Sigmoid colon (tissue), 7 donors: ENCODE measurements around the gene SLC39A11. TPM values are rescaled to one million over a fixed set of nuclear protein-coding genes. Genes with fewer than 3 reads are reported as not detected.

Source experiments
- DNase-seq: peaks from one replicate; pipeline ENCODE4 v3.0.0-alpha.2; 2019
- H3K27ac ChIP-seq, 4 donors: fragments of 200-600 bp; sonication (generic); one replicate each; pipeline ENCODE4 v1.5.1; 2016 to 2019; ENCODE audit warnings: mild to moderate bottlenecking in 1 of 4
- H3K27me3 ChIP-seq, 3 donors: fragments of 200-600 bp; sonication (generic); one replicate each; pipeline ENCODE4 v1.5.1; 2019; ENCODE audit warnings: mild to moderate bottlenecking in 1 of 3
- H3K36me3 ChIP-seq, 4 donors: fragments of 200-600 bp; sonication (generic); one replicate each; pipeline ENCODE4 v1.5.1; 2016 to 2019
- H3K4me1 ChIP-seq, 4 donors: fragments of 200-600 bp; sonication (generic); one replicate each; pipeline ENCODE4 v1.5.1; 2017 to 2019
- H3K4me3 ChIP-seq, 4 donors: fragments of 200-600 bp; sonication (generic); one replicate each; pipeline ENCODE4 v1.5.1; 2017 to 2019; ENCODE audit warnings: mild to moderate bottlenecking in 2 of 4, moderate library complexity in 1 of 4
- H3K9me3 ChIP-seq, 4 donors: fragments of 200-600 bp in 3 of 4; sonication (generic) in 3 of 4; one replicate each; pipeline versions ENCODE4 v1.5.1 to v1.6.1; 2013 to 2019
- EP300 ChIP-seq, 4 donors: sonication (generic); formaldehyde crosslinking; IDR thresholded peaks; one replicate each; pipeline ENCODE4 v1.6.1; 2017; ENCODE audit warnings: antibody characterized with exemption in 4 of 4
- POLR2A ChIP-seq, 2 donors: fragments of 450-650 bp; IDR thresholded peaks; one replicate each; pipeline ENCODE4 v1.6.1; 2016; ENCODE audit warnings: antibody characterized with exemption in 2 of 2, mild to moderate bottlenecking in 2 of 2, moderate library complexity in 2 of 2
- POLR2AphosphoS5 ChIP-seq, 4 donors: sonication (generic); formaldehyde crosslinking; IDR thresholded peaks; one replicate each; pipeline ENCODE4 v1.6.1; 2017; ENCODE audit warnings: antibody characterized with exemption in 4 of 4
- WGBS, 2 donors: extraction: QIAGEN DNeasy Blood & Tissue Kit; methylation state at CpG; one replicate each; pipeline ENCODE4 v1.1.7; 2013; 5-methylcytosine and 5-hydroxymethylcytosine counted together
- intact Hi-C: fragments of 100-400 bp; cut with DNase I; formaldehyde crosslinking; loops from one replicate; pipeline ENCODE4 v1.15.1; 2023
- polyA plus RNA-seq, 3 donors: library from polyadenylated mRNA; stranded (reverse); fragments of 200-250 nt; gene quantifications; one replicate each; pipeline ENCODE4 v1.2.3, GENCODE V29; 2013
- total RNA-seq, 4 donors: library from RNA; depleted of rRNA; stranded (reverse); fragments of >200 nt; gene quantifications; one replicate each; pipeline ENCODE4 v1.1.0, GENCODE V29; 2016
- TF ChIP-seq, protein P1 (sequence below), 4 experiments: fragments of 450-650 bp in 3 of 4; fragments of 200-600 bp in 1 of 4; IDR thresholded peaks; one replicate each; pipeline ENCODE4 v1.5.1; 2016 to 2019; ENCODE audit warnings: antibody characterized with exemption in 4 of 4, mild to moderate bottlenecking in 3 of 4, moderate library complexity in 2 of 4
- donor health status: healthy with polysubstance abuse.
- donor health status: Bipolar disorder and iron deficiency.
- donor health status: healthy.

Gene SLC39A11
- total and polyA plus RNA-seq, 7 donors: 7.6 to 16.4 (median 8.4) TPM

DNA sequence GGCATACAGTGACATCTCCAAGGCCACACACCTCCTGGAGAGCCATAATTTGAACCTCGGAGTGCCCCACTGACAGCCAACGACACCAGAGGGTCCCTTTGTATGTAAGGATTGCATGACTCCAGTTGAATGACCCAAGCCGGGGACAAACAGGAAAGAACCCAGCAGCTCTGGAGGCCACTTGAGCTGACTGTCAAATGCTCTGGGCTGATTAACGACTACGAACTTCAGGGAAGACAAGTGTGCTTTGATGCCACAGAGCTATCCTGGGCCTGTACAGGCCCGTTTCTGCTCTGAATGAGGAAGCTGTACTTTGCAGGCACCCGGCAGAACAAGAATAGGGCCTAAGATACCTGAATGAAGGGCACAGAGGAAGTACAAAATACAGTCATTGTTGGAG is 404.6 kb downstream of the SLC39A11 start:
- intact Hi-C loops: no loop called here
- TF ChIP-seq, protein P1, sequence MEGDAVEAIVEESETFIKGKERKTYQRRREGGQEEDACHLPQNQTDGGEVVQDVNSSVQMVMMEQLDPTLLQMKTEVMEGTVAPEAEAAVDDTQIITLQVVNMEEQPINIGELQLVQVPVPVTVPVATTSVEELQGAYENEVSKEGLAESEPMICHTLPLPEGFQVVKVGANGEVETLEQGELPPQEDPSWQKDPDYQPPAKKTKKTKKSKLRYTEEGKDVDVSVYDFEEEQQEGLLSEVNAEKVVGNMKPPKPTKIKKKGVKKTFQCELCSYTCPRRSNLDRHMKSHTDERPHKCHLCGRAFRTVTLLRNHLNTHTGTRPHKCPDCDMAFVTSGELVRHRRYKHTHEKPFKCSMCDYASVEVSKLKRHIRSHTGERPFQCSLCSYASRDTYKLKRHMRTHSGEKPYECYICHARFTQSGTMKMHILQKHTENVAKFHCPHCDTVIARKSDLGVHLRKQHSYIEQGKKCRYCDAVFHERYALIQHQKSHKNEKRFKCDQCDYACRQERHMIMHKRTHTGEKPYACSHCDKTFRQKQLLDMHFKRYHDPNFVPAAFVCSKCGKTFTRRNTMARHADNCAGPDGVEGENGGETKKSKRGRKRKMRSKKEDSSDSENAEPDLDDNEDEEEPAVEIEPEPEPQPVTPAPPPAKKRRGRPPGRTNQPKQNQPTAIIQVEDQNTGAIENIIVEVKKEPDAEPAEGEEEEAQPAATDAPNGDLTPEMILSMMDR (IDR thresholded peaks at IDR 0.05): no peak
- TF ChIP-seq POLR2A (IDR thresholded peaks at IDR 0.05) (no peak), POLR2AphosphoS5 (IDR thresholded peaks at IDR 0.05) (no peak), EP300 (IDR thresholded peaks at IDR 0.05) (no peak)
- Histone ChIP-seq H3K36me3 (no peaks in the 10 kb centered on the region), H3K4me1 (no peaks in the 10 kb centered on the region), H3K27ac (no peak overlapping the region), H3K4me3 (no peak overlapping the region), H3K9me3 (no peaks in the 10 kb centered on the region), H3K27me3 (no peaks in the 10 kb centered on the region)
- DNase-seq: no peak
- WGBS, 2 donors: 70 to 81% methylated on average over 7 of the region's 7 CpGs

DNA sequence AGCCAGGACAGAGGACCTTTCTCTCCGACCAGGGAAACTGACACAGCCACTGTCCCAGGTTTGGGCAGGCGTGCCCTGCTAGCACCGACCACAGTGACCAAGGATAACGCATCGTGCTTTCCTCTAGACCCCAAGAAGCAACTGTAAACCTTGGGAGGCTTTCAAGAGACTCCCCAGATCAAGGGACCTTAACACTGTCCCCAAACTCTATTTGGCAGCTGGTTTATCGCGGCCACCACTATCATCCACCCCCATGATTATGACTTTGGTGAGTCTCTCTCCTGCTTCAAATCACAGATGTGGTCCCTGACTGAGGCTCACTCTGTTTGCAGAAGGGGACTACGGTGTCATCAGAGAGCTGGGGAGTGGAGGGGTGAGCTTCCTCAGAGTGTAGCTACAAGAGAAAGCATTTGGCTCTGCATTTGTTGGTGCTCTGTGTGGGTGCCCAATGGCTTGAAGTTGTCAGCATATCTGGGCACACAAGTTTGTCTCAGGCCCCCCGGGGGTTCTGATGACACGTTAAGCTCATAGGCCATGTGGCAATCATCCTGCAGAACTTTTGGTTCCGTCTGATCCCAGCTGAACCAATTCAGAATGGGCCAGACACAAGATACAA is 408.0 kb downstream of the SLC39A11 start:
- no peak overlapping the region for H3K27ac ChIP-seq
- no peak overlapping the region for H3K4me3 ChIP-seq
- TF ChIP-seq POLR2AphosphoS5 (IDR thresholded peaks at IDR 0.05): no peak
- WGBS, 2 donors: 84 to 86% methylated on average over 11 of the region's 11 CpGs
- H3K36me3 ChIP-seq: no peaks in the 10 kb centered on the region
- intact Hi-C loops: no loop called here
- H3K9me3 ChIP-seq: no peaks in the 10 kb centered on the region
- no peak for DNase-seq
- H3K27me3 ChIP-seq: no peaks in the 10 kb centered on the region
- H3K4me1 ChIP-seq: no peaks in the 10 kb centered on the region

DNA sequence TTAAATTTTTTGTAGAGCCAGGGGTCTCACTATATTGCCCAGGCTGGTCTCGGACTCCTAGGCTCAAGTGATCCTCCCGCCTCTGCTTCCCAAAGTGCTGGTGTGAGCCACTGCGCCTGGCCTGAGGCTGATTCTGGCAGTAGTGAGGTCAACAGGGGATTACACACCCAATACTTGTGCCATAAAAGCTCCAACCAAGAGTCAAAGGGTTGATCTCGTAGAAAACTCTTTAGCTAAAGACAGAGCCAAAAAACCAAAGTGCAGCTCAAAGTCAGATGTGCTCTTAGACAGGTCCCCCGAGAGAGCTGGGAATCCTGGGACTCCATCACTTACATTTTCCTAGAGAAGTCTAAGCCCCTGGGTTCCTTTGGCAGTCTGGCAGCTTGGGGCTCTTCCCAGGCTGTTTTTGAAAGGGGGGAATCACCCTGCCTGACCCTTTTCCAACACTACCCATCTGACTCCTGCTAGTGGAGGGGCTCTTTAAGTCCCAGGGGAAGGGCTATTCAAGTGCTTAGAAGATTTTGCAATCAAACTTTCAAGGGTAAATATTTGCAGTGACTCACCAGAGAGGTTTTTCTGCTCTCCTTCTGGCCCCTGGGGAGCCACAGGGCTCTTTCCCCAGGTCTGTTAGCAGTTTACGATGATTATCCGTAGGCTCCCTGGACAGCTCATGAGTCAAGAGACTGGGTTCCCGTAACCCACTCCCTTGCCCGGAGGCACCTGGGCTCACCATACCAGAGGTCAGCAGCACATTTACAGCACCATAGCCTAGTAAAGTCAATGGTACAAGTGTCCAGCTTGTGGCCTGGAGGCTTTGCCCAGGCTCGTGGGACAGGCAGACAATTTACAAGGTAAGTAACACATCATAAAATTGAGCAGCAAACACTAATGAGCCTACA is 408.7 kb downstream of the SLC39A11 start:
- Histone ChIP-seq H3K27ac (no peak overlapping the region), H3K27me3 (no peaks in the 10 kb centered on the region), H3K4me1 (no peaks in the 10 kb centered on the region), H3K36me3 (no peaks in the 10 kb centered on the region), H3K9me3 (no peaks in the 10 kb centered on the region), H3K4me3 (no peak overlapping the region)
- no peak for TF ChIP-seq POLR2AphosphoS5 (IDR thresholded peaks at IDR 0.05)
- TF ChIP-seq, protein P1 (IDR thresholded peaks at IDR 0.05): no peak
- TF ChIP-seq EP300 (IDR thresholded peaks at IDR 0.05): no peak
- no peak for TF ChIP-seq POLR2A (IDR thresholded peaks at IDR 0.05)
- no peak for DNase-seq
- 35 to 63% methylated on average over 10 of the region's 10 CpGs for WGBS, 2 donors
- intact Hi-C loops: no loop called here

DNA sequence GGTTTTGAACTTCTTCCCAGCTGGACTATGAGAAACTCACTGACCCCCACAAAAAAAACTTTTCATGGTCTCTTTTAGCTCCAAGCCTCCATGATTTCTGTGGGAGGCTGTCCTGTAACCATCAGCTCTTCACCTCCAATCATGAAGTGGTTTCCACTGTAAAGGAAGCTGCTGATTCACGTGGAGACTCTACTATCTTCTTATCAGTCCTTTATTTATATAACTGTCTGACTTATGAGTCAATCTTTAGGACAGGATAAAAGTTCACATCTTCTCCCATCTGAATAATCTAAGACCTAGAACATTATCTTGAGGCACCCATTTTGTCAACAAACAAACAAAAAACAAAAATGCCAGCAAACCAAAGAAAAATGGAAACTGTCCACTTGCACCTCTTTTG is 409.9 kb downstream of the SLC39A11 start:
- Histone ChIP-seq H3K9me3 (no peaks in the 10 kb centered on the region), H3K36me3 (no peaks in the 10 kb centered on the region), H3K27ac (no peak overlapping the region), H3K4me3 (no peak overlapping the region), H3K4me1 (no peaks in the 10 kb centered on the region), H3K27me3 (no peaks in the 10 kb centered on the region)
- intact Hi-C loops: no loop called here
- no peak for DNase-seq
- WGBS, 2 donors: 4 to 60% methylated on average over 1 of the region's 1 CpG
- TF ChIP-seq EP300 (IDR thresholded peaks at IDR 0.05) (no peak), POLR2A (IDR thresholded peaks at IDR 0.05) (no peak), POLR2AphosphoS5 (IDR thresholded peaks at IDR 0.05) (no peak)
- TF ChIP-seq, protein P1 (IDR thresholded peaks at IDR 0.05): no peak

DNA sequence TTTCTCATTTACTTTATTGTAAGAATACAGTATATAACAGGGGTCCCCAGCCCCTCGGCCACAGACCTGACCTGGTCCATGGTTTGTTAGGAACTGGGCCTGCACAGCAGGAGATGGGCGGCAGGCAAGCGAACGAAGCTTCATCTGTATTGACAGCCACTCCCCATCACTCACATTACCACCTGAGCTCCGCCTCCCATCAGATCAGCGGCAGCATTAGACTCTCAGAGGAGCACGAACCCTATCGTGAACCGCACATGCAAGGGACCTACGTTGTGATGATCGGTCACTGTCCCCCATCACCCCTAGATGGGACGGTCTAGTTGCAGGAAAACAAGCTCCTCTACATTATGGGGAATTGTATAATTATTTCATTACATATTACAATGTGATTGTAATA is 410.6 kb downstream of the SLC39A11 start:
- H3K9me3 ChIP-seq: no peaks in the 10 kb centered on the region
- H3K27ac ChIP-seq: no peak overlapping the region
- intact Hi-C loops: no loop called here
- no peaks in the 10 kb centered on the region for H3K4me1 ChIP-seq
- DNase-seq: no peak
- no peak overlapping the region for H3K4me3 ChIP-seq
- TF ChIP-seq POLR2AphosphoS5 (IDR thresholded peaks at IDR 0.05) (no peak), POLR2A (IDR thresholded peaks at IDR 0.05) (no peak), EP300 (IDR thresholded peaks at IDR 0.05) (no peak)
- TF ChIP-seq, protein P1 (IDR thresholded peaks at IDR 0.05): no peak
- H3K36me3 ChIP-seq: no peaks in the 10 kb centered on the region
- WGBS, 2 donors: 92 to 93% methylated on average over 12 of the region's 12 CpGs
- H3K27me3 ChIP-seq: no peaks in the 10 kb centered on the region
